HCT116 (cell line): ENCODE results near the gene ERC2. TPM values are rescaled to one million over a fixed set of nuclear protein-coding genes. Genes with fewer than 3 reads are reported as not detected.

ENCODE experiments used
- ATAC-seq: fragments of 200-7000 bp; cut with Tn5 transposase; 2 replicates; pipeline ENCODE4 v1.9.1; 2020; ENCODE audit warnings: mild to moderate bottlenecking, moderate library complexity
- BruUV-seq: library from RNA; stranded (reverse); fragments of 400-500 nt; replicated peaks from 2 replicates; lab custom pipeline; 2021; lab: Mats Ljungman, UMichigan
- CTCF ChIA-PET: fragments of 300-600 bp; sonication (Branson Sonifier 250); formaldehyde crosslinking; loops from one replicate; lab custom pipeline; 2021; ENCODE audit warnings: antibody characterized with exemption; lab: Charles Lee
- POLR2A ChIA-PET: fragments of 300-600, 350-600 bp; sonication (Branson Sonifier 250); formaldehyde crosslinking; loops from one replicate; lab custom pipeline; 2021; ENCODE audit warnings: antibody characterized with exemption; lab: Charles Lee
- RAD21 ChIA-PET, 2 experiments: fragments of 300-600 bp; sonication (Branson Sonifier 250); formaldehyde crosslinking; loops; one replicate each; lab custom pipeline; 2023; ENCODE audit warnings: low total read pairs in 2 of 2; ENCODE audit not compliant: uncharacterized antibody in 2 of 2, unreplicated experiment in 2 of 2, low non-redundant PET in 1 of 2; lab: Charles Lee
- DNase-seq: peaks from one replicate; pipeline ENCODE4 v3.0.0-alpha.2; 2010; ENCODE audit warnings: low read depth, low spot score
- H2AFZ ChIP-seq: fragments of 200-600 bp; shearing (Covaris generic), sonication (generic); 2 replicates; pipeline ENCODE4 v1.6.1; 2017; ENCODE audit warnings: low read depth, mixed run types, mixed read lengths, antibody characterized with exemption, low read length; ENCODE audit not compliant: poor library complexity, severe bottlenecking
- H3K27ac ChIP-seq: 2 replicates; pipeline ENCODE4 v1.5.1; 2012; ENCODE audit warnings: low read depth, low read length
- H3K27me3 ChIP-seq: fragments of 200-600 bp; sonication (generic); 2 replicates; pipeline ENCODE4 v1.6.1; 2016; ENCODE audit warnings: mixed run types, low read length, mixed read lengths; ENCODE audit not compliant: insufficient read depth
- H3K36me3 ChIP-seq, 2 experiments: fragments of 200-500 bp in 1 of 2; fragments of 200-600 bp in 1 of 2; sonication (Bioruptor generic) in 1 of 2; sonication (generic) in 1 of 2; 2 replicates each; pipeline versions ENCODE4 v1.5.1 to v1.6.1; 2014 to 2016; ENCODE audit warnings: low read length in 2 of 2, inconsistent platforms in 1 of 2, mixed read lengths in 1 of 2, mixed run types in 1 of 2; ENCODE audit not compliant: insufficient read depth in 2 of 2, control insufficient read depth in 1 of 2
- H3K4me1 ChIP-seq, 2 experiments: fragments of 200-600 bp in 1 of 2; sonication (generic) in 1 of 2; 2 replicates each; pipeline versions ENCODE4 v1.5.1 to v1.6.1; 2012 to 2017; ENCODE audit warnings: low read length in 2 of 2, inconsistent platforms in 1 of 2, mild to moderate bottlenecking in 1 of 2, mixed read lengths in 1 of 2, mixed run types in 1 of 2, moderate library complexity in 1 of 2; ENCODE audit not compliant: insufficient read depth in 2 of 2, control insufficient read depth in 1 of 2
- H3K4me2 ChIP-seq: fragments of 200-600 bp; sonication (generic); 2 replicates; pipeline ENCODE4 v1.6.1; 2017; ENCODE audit warnings: mixed run types, low read length, mixed read lengths
- H3K4me3 ChIP-seq, 2 experiments: fragments of 200-600 bp in 1 of 2; sonication (generic) in 1 of 2; replicated peaks in 1 of 2; 2 replicates each; pipeline ENCODE4 v1.5.1; 2011 to 2016; ENCODE audit warnings: low read length in 2 of 2, control low read depth in 1 of 2, low read depth in 1 of 2, mild to moderate bottlenecking in 1 of 2, mixed read lengths in 1 of 2, mixed run types in 1 of 2
- H3K79me2 ChIP-seq: fragments of 200-600 bp; sonication (generic); 2 replicates; pipeline ENCODE4 v1.6.1; 2017; ENCODE audit warnings: mild to moderate bottlenecking, mixed run types, low read length, moderate library complexity, mixed read lengths; ENCODE audit not compliant: insufficient read depth
- H3K9ac ChIP-seq: fragments of 200-600 bp; sonication (generic); 2 replicates; pipeline ENCODE4 v1.6.1; 2016; ENCODE audit warnings: low read length, mixed read lengths
- H3K9me2 ChIP-seq: fragments of 200-600 bp; sonication (generic), shearing (Covaris generic); 2 replicates; pipeline ENCODE4 v1.6.1; 2017; ENCODE audit warnings: mixed run types, mild to moderate bottlenecking, moderate library complexity; ENCODE audit not compliant: insufficient read depth
- H3K9me3 ChIP-seq, 2 experiments: fragments of 200-500 bp in 1 of 2; fragments of 200-600 bp in 1 of 2; sonication (Bioruptor generic) in 1 of 2; sonication (generic) in 1 of 2; 2 replicates each; pipeline ENCODE4 v1.6.1; 2014 to 2017; ENCODE audit warnings: low read length in 2 of 2, mixed read lengths in 2 of 2, inconsistent platforms in 1 of 2, low read depth in 1 of 2, mild to moderate bottlenecking in 1 of 2, mixed run types in 1 of 2, moderate library complexity in 1 of 2; ENCODE audit not compliant: control insufficient read depth in 1 of 2, insufficient read depth in 1 of 2
- H4K20me1 ChIP-seq: fragments of 200-600 bp; sonication (generic), shearing (Covaris generic); 2 replicates; pipeline ENCODE4 v1.6.1; 2017; ENCODE audit warnings: mixed run types, mild to moderate bottlenecking, moderate library complexity; ENCODE audit not compliant: insufficient read depth
- ATF3 ChIP-seq: IDR thresholded peaks from 2 replicates; pipeline ENCODE4 v1.6.1; 2012
- CBX3 ChIP-seq: IDR thresholded peaks from 2 replicates; pipeline ENCODE4 v1.6.1; 2012; ENCODE audit warnings: low read depth
- CTCF ChIP-seq, 3 experiments: fragments of 200-600 bp in 1 of 3; sonication (generic) in 1 of 3; IDR thresholded peaks in 2 of 3; conservative IDR thresholded peaks in 1 of 3; 2 replicates each; pipeline ENCODE4 v1.5.1; 2012 to 2017; ENCODE audit warnings: low read depth in 2 of 3, low read length in 2 of 3, antibody characterized with exemption in 1 of 3, borderline replicate concordance in 1 of 3, control low read depth in 1 of 3, mild to moderate bottlenecking in 1 of 3, mixed read lengths in 1 of 3, mixed run types in 1 of 3, moderate library complexity in 1 of 3; ENCODE audit not compliant: insufficient read depth in 1 of 3
- EZH2phosphoT487 ChIP-seq: fragments of 200-600 bp; IDR thresholded peaks from 2 replicates; pipeline ENCODE4 v1.6.1; 2018; ENCODE audit warnings: antibody characterized with exemption, borderline replicate concordance
- JUND ChIP-seq: IDR thresholded peaks from 2 replicates; pipeline ENCODE4 v1.6.1; 2012
- MAX ChIP-seq: IDR thresholded peaks from 2 replicates; pipeline ENCODE4 v1.6.1; 2012
- POLR2A ChIP-seq: IDR thresholded peaks from 2 replicates; pipeline ENCODE4 v1.7.0; 2011; ENCODE audit warnings: borderline replicate concordance; ENCODE audit not compliant: insufficient read depth, insufficient read length; ENCODE audit errors: extremely low read depth
- SIN3A ChIP-seq: IDR thresholded peaks from 2 replicates; pipeline ENCODE4 v1.6.1; 2012; ENCODE audit warnings: low read depth
- SP1 ChIP-seq: IDR thresholded peaks from 2 replicates; pipeline ENCODE4 v1.6.1; 2012; ENCODE audit warnings: low read depth
- SRF ChIP-seq: IDR thresholded peaks from 2 replicates; pipeline ENCODE4 v1.6.1; 2012; ENCODE audit warnings: low read depth
- YY1 ChIP-seq: IDR thresholded peaks from 2 replicates; pipeline ENCODE4 v1.6.1; 2011; ENCODE audit warnings: low read length, low read depth, moderate library complexity, mild to moderate bottlenecking; ENCODE audit not compliant: insufficient replicate concordance; ENCODE audit errors: extremely low read depth
- ZNF274 ChIP-seq: fragments of 200-500 bp; sonication (Bioruptor generic); IDR thresholded peaks from 2 replicates; pipeline ENCODE4 v1.6.1; 2014; ENCODE audit warnings: mild to moderate bottlenecking, low read depth, low read length, inconsistent platforms
- intact Hi-C: fragments of 100-400 bp; cut with micrococcal nuclease; formaldehyde crosslinking; loops from 2 replicates; pipeline ENCODE4 v1.10.0; 2022
- total RNA-seq: library from RNA; stranded (reverse); gene quantifications from one replicate; pipeline ENCODE4 v1.2.1, GENCODE V29; 2021; ENCODE audit not compliant: unreplicated experiment

Gene ERC2
- total RNA-seq, 1 experiment from 2014 or later = not detected

DNA sequence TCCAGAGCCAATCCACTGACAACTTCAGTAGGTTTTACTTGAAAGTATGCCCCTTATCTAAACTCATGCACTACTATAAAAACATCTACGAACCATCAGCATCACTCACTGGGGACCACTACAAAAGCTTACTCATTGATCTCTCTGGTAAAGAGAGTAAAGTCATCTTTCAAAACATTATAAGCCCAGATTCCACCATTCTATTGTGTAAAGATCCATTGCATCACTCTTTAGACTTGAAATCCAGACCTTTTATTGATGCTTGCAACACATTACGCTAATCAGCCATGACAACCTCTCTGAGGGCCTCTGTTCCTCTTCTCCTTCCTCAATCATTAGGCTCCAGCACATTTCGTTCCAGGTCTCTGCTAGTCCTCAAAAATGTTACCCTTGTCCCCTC, 732.3 kb downstream of the ERC2 start:
- BruUV-seq = no TSS peak
- TF ChIP-seq MAX (no peak), CBX3 (no peak), SIN3A (no peak), YY1 (no peak), CTCF (IDR thresholded peaks at IDR 0.05 in 2 of 3, conservative IDR thresholded peaks at IDR 0.05 in 1 of 3; ENCODE audit: borderline replicate concordance in 1 of 3, insufficient read depth in 1 of 3, low read depth in 2 of 3, low read length in 2 of 3) (no peak), SP1 (no peak), JUND (no peak), POLR2A (no peak), EZH2phosphoT487 (no peak), ATF3 (no peak), SRF (no peak), ZNF274 (no peak)
- H2AFZ ChIP-seq = no peak overlapping the region
- ChIA-PET CTCF (no interaction called here), POLR2A (no interaction called here), RAD21 (no interaction called here)
- no peaks in the 10 kb centered on the region for H3K36me3 ChIP-seq
- no peaks in the 10 kb centered on the region for H3K4me1 ChIP-seq
- no peak overlapping the region for H3K4me3 ChIP-seq
- DNase-seq (no peak), ATAC-seq (no peak)
- H3K9me2 ChIP-seq = no peaks in the 10 kb centered on the region
- H3K27me3 ChIP-seq = no peaks in the 10 kb centered on the region
- H3K9ac ChIP-seq = no peak overlapping the region
- no peak overlapping the region for H3K27ac ChIP-seq
- H3K4me2 ChIP-seq = no peak overlapping the region
- intact Hi-C loops = no loop called here
- no peaks in the 10 kb centered on the region for H3K79me2 ChIP-seq
- no peaks in the 10 kb centered on the region for H4K20me1 ChIP-seq
- H3K9me3 ChIP-seq = peaks cover 0 to 6% of the 10 kb centered on the region in 2 experiments; a peak in 1 of 4 replicates
